ENCODE measurements around the gene ABHD12B.

DNA sequence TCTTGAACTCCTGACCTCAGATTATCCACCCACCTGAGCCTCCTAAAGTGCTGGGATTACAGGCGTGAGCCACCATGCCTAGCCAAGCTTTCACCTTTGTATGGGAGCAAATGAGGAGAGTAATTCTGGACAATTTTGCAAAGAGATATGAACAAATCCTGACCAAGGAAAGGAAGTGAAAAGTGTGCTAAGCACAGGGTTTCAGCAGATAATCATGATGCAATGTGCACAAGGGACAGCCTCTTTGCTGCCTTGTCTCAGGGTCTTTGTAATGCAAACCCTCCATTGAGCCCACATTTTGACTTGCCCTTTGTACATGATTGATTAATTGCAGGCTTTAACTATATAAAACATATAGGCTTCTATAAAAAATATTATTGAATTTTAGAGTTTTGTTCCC, 81.6 kb downstream of the ABHD12B start:
- TF ChIP-seq POLR2A (IDR thresholded peaks at IDR 0.05) (no peak), CTCF (IDR thresholded peaks at IDR 0.05) (no peak)

Data from lower leg skin (tissue), 3 donors.